ENCODE data around the gene PARD3.
"Not testable (repeated sequence)": the region's sequence is repeated elsewhere in the genome, so short reads cannot be mapped to it uniquely, and the experiment has no call there.

Gene PARD3

DNA sequence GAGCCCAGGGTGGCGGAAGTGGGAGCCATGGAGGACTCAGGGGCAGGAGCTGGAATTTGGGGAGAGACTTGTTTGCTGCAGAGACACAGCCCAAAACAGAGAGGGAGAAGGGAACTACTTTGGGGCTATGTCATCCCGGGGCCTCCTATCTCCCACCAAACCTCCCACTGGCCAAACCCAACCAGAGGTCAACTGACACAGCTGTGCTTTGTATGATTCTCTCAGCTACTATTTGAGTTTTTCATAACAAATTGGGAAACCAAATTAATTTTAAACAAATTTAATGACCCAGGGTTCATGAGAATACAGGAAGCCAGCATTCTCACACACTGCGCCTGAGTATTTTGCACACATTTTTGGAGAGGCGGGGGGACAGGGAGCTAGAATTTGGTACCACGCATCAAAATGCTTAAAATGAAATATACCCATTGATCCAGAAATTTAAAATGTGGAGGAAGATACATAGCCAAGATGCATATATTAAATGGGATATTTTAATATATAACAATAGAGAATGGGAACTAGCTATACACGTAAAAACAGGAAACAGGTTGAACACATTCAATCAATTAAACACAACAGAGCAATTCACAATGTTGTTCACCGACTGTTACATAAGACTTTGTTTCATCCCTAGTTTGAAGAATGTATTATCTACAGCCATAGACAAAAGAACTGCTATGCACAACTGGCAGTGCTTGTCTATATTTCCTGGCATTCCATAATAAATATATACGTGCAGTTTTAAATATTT is 105.3 kb downstream of the PARD3 start:
- no peak for DNase-seq

DNA sequence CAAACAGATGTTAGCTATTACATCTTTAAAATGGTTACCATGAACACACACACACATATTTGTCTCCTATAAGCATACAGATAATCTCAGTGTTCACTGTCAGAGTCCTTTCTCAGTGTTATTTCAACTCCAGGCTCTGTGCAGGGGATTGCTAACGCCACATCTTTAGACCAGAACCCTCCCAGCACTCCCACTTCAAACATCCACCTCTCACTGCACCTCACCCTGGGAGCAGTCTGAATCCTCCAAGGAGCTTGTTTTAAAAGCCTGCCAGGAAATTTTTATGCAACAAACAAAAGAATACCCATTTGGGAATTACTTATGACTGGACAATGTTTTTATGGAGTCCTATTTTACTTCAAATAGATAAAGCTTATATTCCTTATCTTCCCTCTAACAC is 107.4 kb downstream of the PARD3 start:
- no peak for DNase-seq

DNA sequence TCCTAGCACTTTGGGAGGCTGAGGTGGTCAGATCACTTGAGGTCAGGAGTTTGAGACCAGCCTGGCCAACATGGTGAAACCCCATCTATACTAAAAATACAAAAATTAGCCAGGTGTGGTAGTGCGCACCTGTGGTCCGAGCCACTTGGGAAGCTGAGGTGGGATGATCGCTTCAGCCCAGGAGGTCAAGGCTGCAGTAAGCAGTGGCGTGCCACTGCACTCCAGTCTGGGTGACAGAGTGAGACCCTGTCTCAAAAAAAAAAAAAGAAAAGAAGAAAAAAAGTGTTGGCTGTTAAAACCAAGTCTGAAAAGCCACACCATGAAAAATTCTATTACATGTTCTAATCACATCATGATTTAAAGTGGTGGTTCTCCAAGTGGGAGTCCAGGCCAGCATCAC is 108.1 kb downstream of the PARD3 start:
- not testable (repeated sequence) for DNase-seq

DNA sequence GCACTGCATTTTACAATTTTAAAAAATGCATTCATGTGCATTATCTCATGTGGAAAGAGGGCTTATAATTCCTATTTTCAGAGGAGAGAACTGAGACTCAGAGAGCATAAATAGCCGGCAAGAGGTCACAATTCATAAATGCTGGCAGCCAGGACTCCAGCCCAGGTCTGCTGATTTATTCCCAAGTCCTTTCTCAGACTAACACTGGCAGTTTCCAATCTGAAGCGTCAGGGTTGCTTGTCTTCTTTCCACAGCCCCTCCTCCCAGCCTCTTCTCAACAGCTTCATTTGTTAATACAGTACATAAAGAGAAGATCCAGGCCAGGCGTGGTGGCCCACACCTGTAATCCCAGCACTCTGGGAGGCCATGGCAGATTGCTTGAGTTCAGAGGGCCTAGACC is 108.9 kb downstream of the PARD3 start:
- DNase-seq, result no peak

DNA sequence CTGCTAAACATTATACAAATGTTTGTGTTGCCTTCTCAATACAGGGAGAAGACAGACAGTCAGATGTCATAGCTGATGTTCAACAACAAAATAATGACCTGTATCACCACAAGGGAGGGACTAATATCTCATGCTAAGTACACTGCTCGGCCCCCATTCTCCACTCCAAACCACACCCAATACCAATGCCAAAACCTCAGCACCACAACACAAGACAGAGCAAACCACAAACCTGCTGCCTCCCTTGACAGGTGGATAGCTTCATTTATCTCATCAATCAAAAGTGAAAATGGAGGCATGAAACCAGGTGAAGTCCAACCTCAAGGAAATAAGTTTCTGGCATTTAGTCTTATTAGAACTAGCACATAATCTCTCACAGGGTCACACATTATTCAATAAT is 109.5 kb downstream of the PARD3 start:
- DNase-seq, result no peak

DNA sequence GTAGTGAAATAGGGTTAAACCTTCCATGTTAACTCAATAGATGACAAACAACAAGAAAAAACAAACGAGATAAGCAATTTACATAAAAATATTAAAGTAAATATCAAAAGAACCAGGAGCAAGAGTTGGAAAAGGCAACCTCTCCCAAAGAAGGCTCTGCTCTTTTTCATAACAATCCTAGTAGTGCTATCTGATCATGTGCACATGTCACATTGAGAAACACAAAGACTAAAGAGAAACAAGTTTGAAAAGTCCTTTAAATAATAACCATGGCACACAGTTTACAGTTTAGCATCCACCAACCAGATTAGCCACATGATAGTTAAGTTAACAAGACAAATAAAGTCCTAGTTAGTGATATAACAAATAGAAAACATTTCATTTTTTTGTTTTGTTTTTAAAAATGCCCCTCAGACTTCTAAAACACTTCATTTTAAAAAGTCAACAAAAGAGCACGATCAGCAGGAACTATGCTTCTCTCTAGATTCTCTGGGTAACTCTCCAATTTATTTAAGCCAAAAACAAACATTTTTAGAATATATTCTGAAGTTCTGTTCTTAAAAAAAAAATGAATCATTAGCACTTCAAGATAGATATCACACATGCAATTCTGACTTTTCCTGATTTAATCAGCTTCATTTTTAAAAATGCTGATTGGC is 110.4 kb downstream of the PARD3 start:
- DNase-seq, result no peak

DNA sequence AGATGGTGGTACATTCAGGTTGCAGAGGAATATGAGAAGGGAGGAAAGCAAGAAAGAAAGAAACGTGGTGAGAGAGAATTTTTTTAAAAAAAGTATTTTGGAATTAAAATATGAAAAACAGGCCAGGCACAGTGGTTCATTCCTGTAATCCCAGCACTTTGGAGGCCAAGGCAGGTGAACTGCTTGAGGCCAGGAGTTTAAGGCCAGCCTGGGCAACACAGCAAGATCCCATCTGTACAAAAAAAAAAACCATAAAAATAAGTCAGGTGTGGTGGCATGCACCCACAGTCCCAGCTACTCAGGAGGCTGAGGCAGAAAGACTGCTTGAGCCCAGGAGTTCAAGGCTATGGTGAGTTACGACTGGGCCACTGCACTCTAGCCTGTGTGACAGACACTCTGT is 112.1 kb downstream of the PARD3 start:
- DNase-seq, result no peak

DNA sequence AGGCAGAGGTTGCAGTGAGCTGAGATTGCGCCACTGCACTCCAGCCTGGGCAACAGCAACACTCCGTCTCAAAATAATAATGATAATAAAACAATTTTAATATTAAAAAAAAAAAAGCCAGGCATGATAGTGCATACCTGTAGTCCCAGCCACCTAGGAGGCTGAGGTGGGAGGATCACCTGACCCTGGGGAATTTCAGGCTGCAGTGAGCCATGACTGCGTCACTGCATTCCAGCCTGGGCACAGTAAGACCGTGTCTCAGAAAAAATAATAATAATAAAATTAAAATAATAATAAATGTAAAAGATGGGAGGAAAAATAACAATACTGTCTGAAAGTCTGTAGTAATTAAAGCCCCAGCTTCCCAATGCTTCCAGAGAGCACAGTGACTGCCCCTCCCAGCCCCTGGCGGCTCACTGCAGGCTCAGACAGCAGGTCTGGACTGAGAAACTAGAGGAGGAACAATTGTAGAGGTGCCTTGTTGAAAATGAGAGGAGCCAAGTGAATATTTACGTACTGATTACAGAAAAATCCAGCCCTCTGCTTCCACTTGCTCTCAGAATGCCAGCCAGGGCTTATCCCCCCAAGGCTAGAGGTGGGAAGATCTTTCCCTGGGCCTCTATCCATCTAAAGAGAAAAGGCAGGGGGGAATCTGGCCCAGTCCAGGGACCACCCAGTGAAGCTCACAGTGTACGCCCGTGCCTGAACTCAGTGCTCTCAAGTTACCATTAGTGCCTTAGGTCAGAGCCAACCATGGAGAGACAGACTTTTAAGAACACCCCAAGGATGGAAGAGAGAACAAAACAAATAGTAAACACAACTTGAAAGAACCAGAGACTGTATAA is 112.8 kb downstream of the PARD3 start:
- DNase-seq, result no peak

DNA sequence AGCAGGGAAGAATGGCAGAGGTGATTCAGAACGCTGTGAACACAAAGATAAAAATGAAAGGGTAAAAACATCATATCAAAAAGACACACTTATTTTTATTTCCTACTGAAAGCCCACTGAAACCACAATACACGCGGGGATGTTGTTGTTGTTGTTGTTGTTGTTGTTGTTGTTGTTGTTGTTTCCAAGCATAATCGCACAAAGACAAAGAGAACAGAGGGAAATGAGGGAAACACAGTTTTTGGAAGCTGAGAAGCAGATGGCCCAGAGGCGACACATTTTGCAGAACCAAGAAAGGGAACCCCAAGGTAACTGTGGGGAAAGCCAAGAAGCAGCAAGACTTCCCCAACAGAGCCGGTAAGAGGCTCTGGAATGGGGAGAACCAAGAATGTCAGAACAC is 113.9 kb downstream of the PARD3 start:
- DNase-seq, result no peak

DNA sequence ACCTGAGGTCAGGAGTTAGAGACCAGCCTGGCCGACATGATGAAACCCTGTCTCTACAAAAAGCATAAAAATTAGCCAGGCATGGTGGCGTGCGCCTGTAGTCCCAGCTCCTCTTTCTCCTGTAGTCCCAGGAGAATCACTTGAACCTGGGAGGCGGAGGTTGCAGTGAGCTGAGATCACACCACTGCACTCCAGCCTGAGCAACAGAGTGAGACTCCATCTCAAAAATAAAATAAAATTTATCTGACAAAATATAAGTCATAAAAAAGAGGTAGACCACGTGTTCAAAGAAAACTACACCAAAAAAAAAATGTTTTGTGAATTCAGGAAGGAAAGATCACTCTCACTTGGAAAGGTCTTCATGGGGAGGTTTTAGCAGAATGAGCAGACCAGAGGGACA is 114.3 kb downstream of the PARD3 start:
- DNase-seq, result not testable (repeated sequence)

DNA sequence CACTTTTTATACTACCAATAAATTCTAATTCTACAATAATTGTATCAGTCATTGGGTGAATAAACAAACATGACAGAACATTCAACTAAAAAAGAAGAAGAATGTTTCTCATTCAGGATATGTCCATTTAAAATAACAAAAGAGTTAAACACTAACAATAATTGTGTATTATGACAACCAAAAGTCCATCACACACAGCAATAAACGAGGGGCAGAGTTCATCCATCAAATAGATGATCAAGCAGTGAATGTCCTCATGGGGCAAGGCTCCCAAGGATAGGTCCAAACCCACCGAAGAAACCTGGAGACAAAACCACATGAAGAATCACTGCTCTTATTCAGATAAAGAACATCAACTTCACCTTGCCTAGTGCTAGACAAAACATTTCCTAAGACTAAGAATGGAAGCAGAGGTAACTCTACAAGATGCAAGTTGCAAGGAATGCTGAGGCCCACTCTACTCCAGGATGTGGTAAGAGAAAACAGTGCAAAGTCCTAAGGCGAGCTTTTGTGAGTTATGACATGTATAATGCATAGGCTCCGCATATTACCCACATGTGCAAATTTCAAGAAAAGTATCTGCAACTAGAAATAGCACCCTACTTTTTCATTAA is 115.1 kb downstream of the PARD3 start:
- DNase-seq, result no peak

DNA sequence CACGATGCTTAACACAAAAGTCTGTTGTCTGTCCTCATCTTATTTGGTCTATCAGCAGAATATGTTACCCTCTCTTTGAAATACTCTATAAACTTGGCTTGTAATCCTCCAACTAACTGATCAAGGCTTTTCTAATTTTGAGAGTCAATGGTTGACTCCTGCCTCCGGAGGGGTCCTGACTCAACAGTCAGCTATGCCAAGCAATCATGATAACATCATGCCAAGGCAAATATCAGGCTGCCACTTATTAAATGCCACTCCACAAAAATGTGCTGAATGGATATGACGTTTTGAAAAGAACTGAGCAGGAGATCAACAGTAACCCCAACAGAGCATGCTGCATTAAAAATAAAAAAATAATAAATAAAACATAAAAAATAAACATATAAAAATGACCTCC is 116.1 kb downstream of the PARD3 start:
- DNase-seq, result no peak

DNA sequence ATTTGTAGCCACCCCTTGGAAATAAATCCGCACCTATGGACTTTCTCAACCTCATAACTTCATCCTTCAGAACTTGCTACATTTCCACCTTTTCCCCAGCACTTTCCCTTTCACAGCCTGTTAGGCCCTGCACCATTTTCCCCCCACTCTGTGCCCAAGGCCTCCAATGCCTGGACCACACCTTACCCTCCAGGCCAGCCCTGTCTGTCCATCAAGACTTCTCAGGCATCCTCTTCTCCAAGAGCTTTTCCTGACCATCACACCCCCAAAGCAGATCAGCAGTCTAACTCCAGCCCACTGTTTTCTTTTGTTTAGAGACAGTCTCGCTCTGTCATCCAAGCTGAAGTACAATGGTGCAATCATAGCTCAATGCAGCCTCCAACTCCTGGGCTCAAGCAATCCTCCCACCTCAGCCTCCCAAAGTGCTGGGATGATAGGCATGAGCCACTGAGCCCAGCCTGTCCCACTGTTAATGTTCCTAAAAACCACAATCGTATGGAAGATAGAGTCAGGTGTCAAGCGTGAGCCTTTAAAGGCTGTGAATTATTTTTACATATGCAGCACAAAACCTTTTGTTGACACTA is 116.8 kb downstream of the PARD3 start:
- no peak for DNase-seq

DNA sequence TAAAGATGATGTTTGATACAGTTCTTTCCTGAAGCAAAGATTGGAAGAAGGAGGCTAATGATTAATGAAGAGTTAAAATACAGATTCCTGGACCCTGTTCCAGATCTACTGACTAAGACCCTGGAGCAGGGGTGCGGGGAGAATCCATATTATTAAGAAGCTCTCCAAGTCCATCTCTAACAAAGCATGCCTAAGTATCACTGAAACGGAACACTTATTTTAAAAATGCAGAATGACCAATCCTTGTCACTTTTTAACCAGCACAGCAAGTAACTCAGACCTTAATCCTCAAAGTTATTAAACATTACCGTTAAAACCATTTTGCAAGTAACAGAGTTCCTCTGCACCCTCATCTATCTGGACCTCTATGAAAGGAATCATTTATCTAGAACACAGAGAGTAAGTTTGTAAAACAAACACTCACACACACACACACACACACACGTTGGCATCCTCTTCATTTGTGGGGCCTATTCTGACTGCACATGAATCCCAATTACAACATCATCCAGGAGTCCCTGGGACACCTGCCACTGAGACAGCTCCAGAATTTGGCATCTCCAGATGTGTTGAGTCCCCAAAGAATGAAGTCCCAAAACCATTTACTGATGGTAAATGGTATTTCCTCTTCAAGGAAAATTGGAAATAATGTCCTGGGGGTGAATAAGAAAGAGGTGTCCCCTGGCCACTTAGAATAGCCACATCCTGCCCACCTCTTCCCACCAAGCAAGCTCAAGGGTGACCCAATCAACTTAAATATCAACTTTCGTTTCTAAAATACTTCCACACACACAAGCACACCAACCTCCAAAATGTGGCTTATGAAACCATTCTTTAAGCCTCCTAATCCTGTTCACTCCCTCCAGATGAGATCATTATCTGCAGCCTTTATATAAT is 117.5 kb downstream of the PARD3 start:
- no peak for DNase-seq

DNA sequence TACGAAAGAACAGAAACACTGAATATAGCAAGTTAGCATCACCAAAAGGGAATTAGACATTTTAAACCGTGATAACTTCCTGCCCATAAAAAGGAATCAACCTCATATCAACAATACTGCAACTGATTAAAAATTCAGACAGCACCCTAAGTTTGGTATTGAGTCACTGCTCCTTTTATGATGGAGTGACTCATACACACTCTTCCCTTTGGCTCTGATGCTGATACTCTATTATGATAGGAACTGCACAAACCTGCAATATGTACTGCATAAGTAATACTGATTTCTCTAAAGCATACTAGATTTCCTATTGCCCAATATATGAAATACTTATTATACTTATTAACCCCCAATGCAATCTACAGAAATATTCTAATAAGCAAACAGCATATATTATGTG is 118.7 kb downstream of the PARD3 start:
- DNase-seq, result no peak

DNA sequence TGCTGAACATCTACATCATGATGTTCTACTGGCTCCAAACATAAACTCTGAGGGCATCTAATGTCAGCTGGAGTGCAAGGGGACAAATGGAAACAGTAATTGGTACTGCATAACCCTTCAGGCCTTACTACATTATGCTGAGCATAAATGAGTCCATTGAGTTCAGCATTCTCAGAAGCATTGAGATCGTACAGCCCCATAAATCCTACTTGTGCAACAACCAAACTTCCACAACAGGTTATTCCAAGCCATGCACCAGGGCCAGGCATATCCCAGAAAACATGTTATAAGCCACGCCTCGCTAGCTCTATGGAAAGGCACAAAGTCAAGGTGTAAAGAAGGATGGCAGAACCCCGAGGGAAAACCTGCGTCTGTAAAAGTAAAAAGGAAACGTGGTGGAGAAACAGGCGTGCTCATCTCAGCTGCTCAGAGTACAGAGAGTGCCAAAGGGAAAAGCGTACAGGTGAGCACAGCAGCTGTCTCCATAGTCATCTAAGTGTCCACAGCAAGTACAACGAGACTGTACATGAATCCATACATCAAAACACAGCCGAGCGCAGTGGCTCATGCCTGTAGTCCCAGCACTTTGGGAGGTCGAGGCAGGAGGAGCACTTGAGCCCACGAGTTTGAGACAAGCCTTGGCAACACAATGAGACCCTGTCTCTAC is 124.6 kb downstream of the PARD3 start:
- DNase-seq, result no peak

DNA sequence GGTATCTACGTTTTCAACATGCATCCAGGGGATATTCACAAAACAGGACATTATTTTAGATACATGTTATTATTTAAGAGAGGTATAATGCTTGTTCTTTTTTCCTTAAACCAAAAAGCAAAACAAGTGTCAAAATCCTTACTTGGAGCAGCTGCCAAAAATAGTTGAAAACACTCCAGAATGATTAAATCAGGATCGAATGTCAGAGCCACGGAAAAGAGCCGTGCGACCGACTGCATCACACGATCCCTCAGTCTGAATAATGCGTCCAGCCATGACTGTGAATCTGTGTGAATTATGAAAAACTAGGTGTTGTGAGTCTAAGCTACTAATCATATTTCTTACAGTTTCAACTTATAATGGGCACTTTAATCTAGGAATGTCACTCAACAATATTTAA is 126.0 kb downstream of the PARD3 start:
- no peak for DNase-seq

DNA sequence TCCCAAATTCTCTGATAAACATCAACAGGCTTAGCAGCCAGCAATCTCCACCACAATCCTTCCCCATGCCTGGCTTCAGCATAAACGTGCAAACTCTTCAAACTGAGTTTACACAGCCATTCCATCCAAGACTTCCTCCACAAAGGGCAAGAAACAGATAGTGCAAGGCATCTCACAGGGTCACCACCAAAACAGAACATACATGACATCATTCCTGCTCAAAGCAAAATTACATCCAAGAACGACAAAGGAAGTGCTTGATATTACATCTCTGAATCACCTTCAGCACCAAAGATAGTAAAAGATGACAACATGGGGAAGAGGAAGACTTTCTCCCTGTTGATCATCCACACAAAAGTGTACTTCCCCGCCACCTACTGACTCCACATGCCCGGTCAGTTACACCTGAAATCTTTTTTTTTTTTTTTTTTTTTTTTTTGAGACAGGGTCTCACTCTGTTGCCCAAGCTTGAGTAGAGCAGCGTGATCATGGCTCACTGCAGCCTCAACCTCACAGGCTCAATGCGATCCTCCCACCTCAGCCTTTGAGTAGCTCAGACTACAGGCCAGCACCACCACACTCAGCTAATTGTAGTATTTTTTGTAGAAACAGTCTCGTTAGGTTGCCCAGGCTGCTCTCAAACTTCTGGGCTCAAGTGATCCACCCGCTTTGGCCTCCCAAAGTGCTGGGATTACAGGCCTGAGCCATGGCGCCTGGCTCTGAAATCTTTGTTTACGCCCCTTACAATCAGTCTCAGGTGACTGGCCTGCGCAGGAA is 127.5 kb downstream of the PARD3 start:
- DNase-seq, result no peak

DNA sequence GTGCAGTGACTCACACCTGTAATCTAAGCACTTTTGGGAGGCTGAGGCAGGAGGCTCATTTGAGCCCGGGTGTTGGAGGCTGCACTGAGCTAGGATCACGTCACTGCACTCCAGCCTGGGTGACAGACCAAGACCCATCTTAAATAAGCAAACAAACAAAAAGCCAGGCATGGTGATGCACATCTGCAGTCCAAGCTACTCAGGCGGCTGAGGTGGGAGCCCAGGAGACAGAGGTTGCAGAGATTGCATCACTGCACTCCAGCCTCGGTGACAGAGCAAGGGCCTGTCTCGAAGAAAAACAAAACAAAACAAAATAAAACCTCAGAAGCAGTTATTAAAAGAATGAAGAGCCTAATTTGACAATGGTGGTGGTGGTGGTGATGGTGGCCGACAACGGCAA is 132.5 kb downstream of the PARD3 start:
- no peak for DNase-seq

DNA sequence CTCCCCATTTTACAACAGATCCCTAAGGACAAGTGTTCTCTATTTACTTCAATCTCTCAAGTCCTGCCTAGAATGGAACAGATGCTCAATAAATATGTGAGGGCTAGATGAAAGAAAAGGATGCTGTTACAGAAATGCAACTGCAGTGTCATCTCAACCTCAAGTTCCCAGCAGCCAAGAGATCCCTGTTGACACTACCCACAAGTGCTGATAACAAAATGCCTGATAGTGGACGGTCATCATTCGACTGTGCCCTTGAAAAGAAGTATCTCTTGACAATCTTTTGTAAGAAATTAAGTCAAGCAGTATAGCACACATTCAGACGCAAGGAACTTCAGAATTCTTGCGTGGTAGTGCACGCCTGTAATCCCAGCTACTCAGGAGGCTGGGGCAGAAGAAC is 133.2 kb downstream of the PARD3 start:
- DNase-seq, result no peak

DNA sequence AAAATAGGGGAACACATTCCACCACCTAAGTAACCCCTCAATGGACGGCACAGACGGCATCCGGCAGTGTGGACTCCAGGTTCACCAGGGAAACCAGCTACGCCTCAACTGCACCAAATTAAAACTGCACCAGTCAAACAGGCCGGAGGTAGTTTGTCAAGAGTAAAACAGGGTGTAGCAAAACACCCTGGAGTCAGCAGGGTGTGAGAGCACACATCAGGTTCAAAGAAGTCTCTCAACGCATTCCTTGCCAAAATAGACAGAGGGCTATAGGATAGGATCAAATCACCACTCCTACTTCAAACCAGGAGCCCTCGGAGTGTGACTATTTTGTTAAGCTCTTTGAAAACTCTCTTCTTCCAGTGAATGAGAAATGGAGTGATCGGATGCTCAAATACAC is 135.9 kb downstream of the PARD3 start:
- DNase-seq, result no peak

Measured in effector CD4-positive, alpha-beta T cell (primary cell).